DND-41 (cell line): ENCODE data around the gene PCBP2.

ENCODE experiments used
- CTCF ChIP-seq: IDR thresholded peaks from 2 replicates; pipeline ENCODE4 v1.5.1; 2012; ENCODE audit warnings: borderline replicate concordance, low read length, moderate library complexity, mild to moderate bottlenecking; ENCODE audit not compliant: poor library complexity, severe bottlenecking; ENCODE audit errors: extremely low read depth
- EZH2 ChIP-seq: IDR thresholded peaks from 3 replicates; pipeline ENCODE4 v1.6.1; 2012; ENCODE audit warnings: borderline replicate concordance, low read depth, mild to moderate bottlenecking, moderate library complexity, low read length, inconsistent platforms; ENCODE audit not compliant: severe bottlenecking

GRCh38 chr12:53504004-53504920, 52.4 kb downstream of the PCBP2 start:
- TF ChIP-seq CTCF (no peak), EZH2 (no peak)
